GM23338 (cell line): ENCODE data around the gene FAM237B. TPM values are rescaled to one million over a fixed set of nuclear protein-coding genes. Genes with fewer than 3 reads are reported as not detected.
A peak's percentile ranks its signal among the peaks of the same experiment; 100 is the strongest.

ENCODE experiments used
- ATAC-seq: fragments of 200-7000 bp; cut with Tn5 transposase; 3 replicates; pipeline ENCODE4 v1.9.1; 2020
- DNase-seq: peaks from one replicate; pipeline ENCODE4 v3.0.0-alpha.2; 2015; ENCODE audit warnings: low spot score
- H2AFZ ChIP-seq: fragments of 200-600 bp; sonication (generic); 2 replicates; pipeline ENCODE4 v1.8.0; 2016; ENCODE audit warnings: antibody characterized with exemption, mild to moderate bottlenecking, moderate library complexity
- H3F3A ChIP-seq: fragments of 200-600 bp; sonication (generic); replicated peaks from 2 replicates; pipeline ENCODE4 v1.8.0; 2017; ENCODE audit warnings: antibody characterized with exemption, mixed run types, low read depth
- H3K27ac ChIP-seq: fragments of 200-600 bp; sonication (generic); 2 replicates; pipeline ENCODE4 v1.6.1; 2016; ENCODE audit warnings: low read depth
- H3K27me3 ChIP-seq: fragments of 200-600 bp; sonication (generic); 2 replicates; pipeline ENCODE4 v1.8.0; 2016; ENCODE audit warnings: mild to moderate bottlenecking, mixed run types, moderate library complexity; ENCODE audit not compliant: insufficient read depth
- H3K36me3 ChIP-seq: fragments of 200-600 bp; sonication (generic); 2 replicates; pipeline ENCODE4 v1.8.0; 2016; ENCODE audit warnings: mild to moderate bottlenecking; ENCODE audit not compliant: insufficient read depth
- H3K4me1 ChIP-seq: fragments of 200-600 bp; sonication (generic); 2 replicates; pipeline ENCODE4 v1.8.0; 2016; ENCODE audit warnings: mild to moderate bottlenecking, moderate library complexity; ENCODE audit not compliant: insufficient read depth
- H3K4me2 ChIP-seq: fragments of 200-600 bp; sonication (generic); 2 replicates; pipeline ENCODE4 v1.7.1; 2017; ENCODE audit warnings: mixed run types
- H3K4me3 ChIP-seq: fragments of 200-600 bp; sonication (generic); 2 replicates; pipeline ENCODE4 v1.6.1; 2016; ENCODE audit warnings: mixed run types
- H3K79me2 ChIP-seq: fragments of 200-600 bp; sonication (generic); replicated peaks from 2 replicates; pipeline ENCODE4 v1.8.0; 2017; ENCODE audit warnings: mild to moderate bottlenecking; ENCODE audit not compliant: insufficient read depth
- H3K9me2 ChIP-seq: fragments of 200-600 bp; sonication (generic); 2 replicates; pipeline ENCODE4 v1.8.0; 2017; ENCODE audit not compliant: insufficient read depth
- H4K20me1 ChIP-seq: fragments of 200-600 bp; sonication (generic); replicated peaks from 2 replicates; pipeline ENCODE4 v1.8.0; 2017; ENCODE audit warnings: mild to moderate bottlenecking; ENCODE audit not compliant: insufficient read depth
- H3K27ac Mint-ChIP-seq: 2 replicates; pipeline ENCODE4 v1.8.0; 2020; ENCODE audit warnings: inconsistent platforms, mild to moderate bottlenecking, moderate library complexity, mixed read lengths
- H3K27me3 Mint-ChIP-seq: 3 replicates; pipeline ENCODE4 v1.8.0; 2022; ENCODE audit warnings: low read depth, mild to moderate bottlenecking, moderate library complexity, mixed read lengths, inconsistent platforms; ENCODE audit not compliant: insufficient read depth, poor library complexity
- H3K36me3 Mint-ChIP-seq: 3 replicates; pipeline ENCODE4 v1.8.0; 2021; ENCODE audit warnings: low read depth, mild to moderate bottlenecking, inconsistent platforms, moderate library complexity, mixed read lengths
- H3K4me1 Mint-ChIP-seq: 3 replicates; pipeline ENCODE4 v1.8.0; 2020; ENCODE audit warnings: mild to moderate bottlenecking, inconsistent platforms, mixed read lengths
- H3K4me3 Mint-ChIP-seq: 3 replicates; pipeline ENCODE4 v1.8.0; 2021; ENCODE audit warnings: moderate library complexity, mild to moderate bottlenecking, inconsistent platforms, mixed read lengths
- H3K9me3 Mint-ChIP-seq: 3 replicates; pipeline ENCODE4 v1.8.0; 2020; ENCODE audit warnings: moderate library complexity, mild to moderate bottlenecking, inconsistent platforms, mixed read lengths
- EZH2 ChIP-seq: fragments of 200-600 bp; sonication (generic); IDR thresholded peaks from one replicate; pipeline ENCODE4 v1.8.0; 2017; ENCODE audit warnings: antibody characterized with exemption, mild to moderate bottlenecking, low read depth; ENCODE audit not compliant: unreplicated experiment
- EZH2phosphoT487 ChIP-seq: fragments of 200-600 bp; sonication (generic); IDR thresholded peaks from one replicate; pipeline ENCODE4 v1.8.1; 2018; ENCODE audit warnings: antibody characterized with exemption; ENCODE audit not compliant: unreplicated experiment
- JUNB ChIP-seq: IDR thresholded peaks from one replicate; pipeline ENCODE4 v1.6.1; 2016; ENCODE audit warnings: antibody characterized with exemption; ENCODE audit not compliant: unreplicated experiment
- NANOG ChIP-seq: IDR thresholded peaks from 2 replicates; pipeline ENCODE4 v1.6.1; 2016; ENCODE audit warnings: antibody characterized with exemption, borderline replicate concordance
- POLR2AphosphoS5 ChIP-seq: IDR thresholded peaks from 2 replicates; pipeline ENCODE4 v1.6.1; 2016; ENCODE audit warnings: antibody characterized with exemption, low read depth
- REST ChIP-seq: IDR thresholded peaks from one replicate; pipeline ENCODE4 v1.6.1; 2018; ENCODE audit warnings: antibody characterized with exemption; ENCODE audit not compliant: unreplicated experiment
- ZNF331 ChIP-seq: fragments of 250-450 bp; sonication (Bioruptor Pico); IDR thresholded peaks from 2 replicates; pipeline ENCODE4 v1.5.0; 2020; ENCODE audit warnings: low read depth, mild to moderate bottlenecking, moderate library complexity
- ZNF462 ChIP-seq: fragments of 250-450 bp; sonication (Bioruptor Pico); IDR thresholded peaks from 2 replicates; pipeline ENCODE4 v1.5.0; 2020; ENCODE audit warnings: mild to moderate bottlenecking, moderate library complexity
- polyA plus RNA-seq: library from polyadenylated mRNA; unstranded; fragments of >200 nt; fragmentation: Nextera tagmentation; extraction: Ambion mirVana; gene quantifications from 2 replicates; pipeline ENCODE4 v1.2.1, GENCODE V29; 2016
- total RNA-seq: library from RNA; depleted of rRNA; stranded (reverse); fragments of >200 nt; shearing (Covaris generic); gene quantifications from 2 replicates; pipeline ENCODE4 v1.2.3, GENCODE V29; 2014

FAM237B gene
- total and polyA plus RNA-seq, 2 experiments from 2014 or later, result 0.07 to 0.13 TPM

GRCh38 chr7:90349305-90349704 is 28.2 kb upstream of the FAM237B start (continued):
- TF ChIP-seq ZNF462 (CRISPR knock-in tag), result no peak
- no peak for TF ChIP-seq ZNF331
- TF ChIP-seq EZH2, result no peak

GRCh38 chr7:90347759-90348158 is 26.7 kb upstream of the FAM237B start:
- Histone ChIP-seq H3K4me3 (peak overlapping the region; percentile 83), H3K9me2 (no peaks in the 10 kb centered on the region), H3K4me1 (no peaks in the 10 kb centered on the region), H3K4me2 (peak overlapping the region; percentile 91), H2AFZ (no peak overlapping the region), H3K27ac (no peak overlapping the region), H4K20me1 (0 out of 2 replicates have a peak, but pooled peaks cover 13% of the 10 kb centered on the region), H3K79me2 (peaks cover 55% of the 10 kb centered on the region), H3F3A (no peaks in the 10 kb centered on the region), H3K36me3 (no peaks in the 10 kb centered on the region), H3K27me3 (no peaks in the 10 kb centered on the region)
- DNase-seq (no peak), ATAC-seq (no peak)
- Mint-ChIP-seq H3K4me3 (peak overlapping the region; percentile 95), H3K27ac (no peak overlapping the region), H3K9me3 (no peaks in the 10 kb centered on the region), H3K36me3 (peaks cover 2% of the 10 kb centered on the region; the same call in 1 of the 3 replicates), H3K4me1 (peaks cover 9% of the 10 kb centered on the region; the same call in 2 of the 3 replicates), H3K27me3 (peaks cover 6% of the 10 kb centered on the region)
- no peak for TF ChIP-seq REST
- TF ChIP-seq JUNB, result no peak
- TF ChIP-seq EZH2phosphoT487, result no peak
- TF ChIP-seq EZH2, result no peak
- no peak for TF ChIP-seq NANOG
- no peak for TF ChIP-seq POLR2AphosphoS5
